Endothelial cell of umbilical vein (primary cell): ENCODE measurements around the gene ZFYVE28. TPM values are rescaled to one million over a fixed set of nuclear protein-coding genes. Genes with fewer than 3 reads are reported as not detected.

ENCODE experiments used
- BruUV-seq: library from RNA; stranded (reverse); fragments of 400-500 nt; replicated peaks from 2 replicates; lab custom pipeline; 2021; lab: Mats Ljungman, UMichigan
- CTCF ChIA-PET: fragments of 300-600, 350-600 bp; sonication (Branson Sonifier 250); formaldehyde crosslinking; loops from one replicate; lab custom pipeline; 2021; ENCODE audit warnings: antibody characterized with exemption, inconsistent platforms; lab: Charles Lee
- POLR2A ChIA-PET: fragments of 300-600, 350-600 bp; sonication (Branson Sonifier 250); formaldehyde crosslinking; loops from one replicate; lab custom pipeline; 2021; ENCODE audit warnings: antibody characterized with exemption, inconsistent platforms; lab: Charles Lee
- DNase-seq: peaks from one replicate; pipeline ENCODE4 v3.0.0-alpha.2; 2011; ENCODE audit warnings: low read depth, low spot score
- FAIRE-seq: peaks from 2 replicates; lab custom pipeline; 2011; peaks lifted over from hg19 to GRCh38; lab: Jason Lieb, UNC
- H2AFZ ChIP-seq: 2 replicates; pipeline ENCODE4 v1.6.0; 2012; ENCODE audit warnings: low read depth, low read length, control low read depth, inconsistent platforms
- H3K27ac ChIP-seq: 2 replicates; pipeline ENCODE4 v1.5.1; 2011; ENCODE audit warnings: low read depth, mild to moderate bottlenecking, control low read depth, low read length, moderate library complexity; ENCODE audit not compliant: insufficient read depth
- H3K27me3 ChIP-seq, 2 experiments: 2 replicates each; pipeline versions ENCODE4 v1.6.0 to v1.6.1; 2011; ENCODE audit warnings: low read length in 2 of 2, mixed read lengths in 1 of 2; ENCODE audit not compliant: control insufficient read depth in 2 of 2, insufficient read depth in 2 of 2
- H3K36me3 ChIP-seq, 2 experiments: 2 replicates in 1 of 2; 3 replicates in 1 of 2; pipeline ENCODE4 v1.5.1; 2011; ENCODE audit warnings: low read length in 2 of 2, mild to moderate bottlenecking in 1 of 2, moderate library complexity in 1 of 2; ENCODE audit not compliant: control insufficient read depth in 2 of 2, insufficient read depth in 2 of 2; ENCODE audit errors: extremely low read depth in 1 of 2
- H3K4me1 ChIP-seq: 3 replicates; pipeline ENCODE4 v1.5.1; 2011; ENCODE audit warnings: mild to moderate bottlenecking, low read length; ENCODE audit not compliant: control insufficient read depth, insufficient read depth; ENCODE audit errors: extremely low read depth
- H3K4me2 ChIP-seq: 2 replicates; pipeline ENCODE4 v1.6.1; 2011; ENCODE audit warnings: low read length, control low read depth, mixed read lengths; ENCODE audit not compliant: insufficient read depth
- H3K4me3 ChIP-seq, 3 experiments: fragments of 200-600 bp in 1 of 3; sonication (generic), shearing (Covaris generic) in 1 of 3; replicated peaks in 1 of 3; 2 replicates each; pipeline ENCODE4 v1.5.1; 2011 to 2016; ENCODE audit warnings: control low read depth in 3 of 3, low read length in 3 of 3, mild to moderate bottlenecking in 2 of 3, inconsistent platforms in 1 of 3, low read depth in 1 of 3, moderate library complexity in 1 of 3; ENCODE audit not compliant: insufficient read depth in 1 of 3
- H3K79me2 ChIP-seq: 2 replicates; pipeline ENCODE4 v1.6.0; 2012; ENCODE audit warnings: low read length, inconsistent platforms; ENCODE audit not compliant: control insufficient read depth, insufficient read depth
- H3K9ac ChIP-seq: replicated peaks from 2 replicates; pipeline ENCODE3; 2011; ENCODE audit warnings: low read length, control low read depth; ENCODE audit not compliant: insufficient read depth; ENCODE audit errors: extremely low read depth
- H3K9me1 ChIP-seq: replicated peaks from 3 replicates; pipeline ENCODE4 v1.6.0; 2011; ENCODE audit warnings: mild to moderate bottlenecking, low read length; ENCODE audit not compliant: control insufficient read depth, insufficient read depth; ENCODE audit errors: extremely low read depth
- H3K9me3 ChIP-seq: replicated peaks from 2 replicates; pipeline ENCODE4 v1.5.1; 2012; ENCODE audit warnings: low read length, inconsistent platforms; ENCODE audit not compliant: control insufficient read depth, insufficient read depth
- H4K20me1 ChIP-seq: replicated peaks from 2 replicates; pipeline ENCODE3; 2011; ENCODE audit warnings: mild to moderate bottlenecking, low read length; ENCODE audit not compliant: control insufficient read depth, insufficient read depth; ENCODE audit errors: extremely low read depth
- CTCF ChIP-seq, 2 donors: IDR thresholded peaks; 1 replicate in 1 of 2; 2 replicates in 1 of 2; pipeline ENCODE4 v1.5.1; 2011; ENCODE audit warnings: low read length in 2 of 2, mild to moderate bottlenecking in 2 of 2, moderate library complexity in 2 of 2, control low read depth in 1 of 2, inconsistent platforms in 1 of 2, low read depth in 1 of 2; ENCODE audit not compliant: insufficient read depth in 1 of 2; ENCODE audit errors: extremely low read depth in 1 of 2
- EZH2 ChIP-seq: IDR thresholded peaks from 2 replicates; pipeline ENCODE4 v1.6.1; 2012; ENCODE audit warnings: borderline replicate concordance, low read depth, mild to moderate bottlenecking, moderate library complexity, low read length, inconsistent platforms; ENCODE audit not compliant: severe bottlenecking
- FOS ChIP-seq: IDR thresholded peaks from 2 replicates; pipeline ENCODE4 v1.6.1; 2011; ENCODE audit warnings: mild to moderate bottlenecking, low read length, moderate library complexity, borderline replicate concordance; ENCODE audit not compliant: insufficient read depth
- GATA2 ChIP-seq: IDR thresholded peaks from 2 replicates; pipeline ENCODE4 v1.7.0; 2011; ENCODE audit warnings: low read depth, mild to moderate bottlenecking, moderate library complexity, mixed read lengths, low read length; ENCODE audit not compliant: insufficient read length, insufficient read depth
- JUN ChIP-seq: IDR thresholded peaks from 2 replicates; pipeline ENCODE4 v1.6.1; 2011; ENCODE audit warnings: borderline replicate concordance, low read depth; ENCODE audit not compliant: insufficient read length, insufficient read depth
- MYC ChIP-seq: IDR thresholded peaks from one replicate; pipeline ENCODE4 v1.6.1; 2011; ENCODE audit warnings: mild to moderate bottlenecking, low read depth, low read length
- POLR2A ChIP-seq: IDR thresholded peaks from 2 replicates; pipeline ENCODE4 v1.6.1; 2012; ENCODE audit warnings: low read depth, mild to moderate bottlenecking, control low read depth, low read length
- POLR2AphosphoS5 ChIP-seq: IDR thresholded peaks from 2 replicates; pipeline ENCODE4 v1.6.1; 2012; ENCODE audit warnings: low read depth, mild to moderate bottlenecking, control low read depth, low read length, moderate library complexity; ENCODE audit not compliant: insufficient read depth
- dilution Hi-C: fragments of 300-500 bp; cut with MboI; formaldehyde crosslinking; loops from one replicate; pipeline ENCODE4 v1.15.0; 2019; ENCODE audit warnings: low sequenced_read_pairs; ENCODE audit not compliant: extremely low pct_ligation_motif_present
- intact Hi-C: fragments of 100-400 bp; cut with micrococcal nuclease; formaldehyde crosslinking; loops from one replicate; pipeline ENCODE4 v1.10.0; 2022
- polyA plus RNA-seq, 4 experiments: library from polyadenylated mRNA; depleted of rRNA in 3 of 4; stranded (reverse) in 3 of 4; unstranded in 1 of 4; fragments of >200 nt; gene quantifications; 2 replicates each; pipeline versions ENCODE4 v1.2.1 to v1.2.3, GENCODE V29; 2011 to 2012; ENCODE audit warnings: missing spikeins in 1 of 4
- total RNA-seq: library from RNA; stranded (reverse); gene quantifications from 2 replicates; pipeline ENCODE4 v1.2.3, GENCODE V29; 2021
- TF ChIP-seq, protein P1 (sequence below): IDR thresholded peaks from 2 replicates; pipeline ENCODE4 v1.6.1; 2011; ENCODE audit not compliant: insufficient read depth, insufficient read length

The ZFYVE28 gene
- total and polyA plus RNA-seq, 2 donors (not counting 3 experiments of a cell fraction or from before 2014, with no cell fraction given) = 5.8 to 7.1 TPM

DNA sequence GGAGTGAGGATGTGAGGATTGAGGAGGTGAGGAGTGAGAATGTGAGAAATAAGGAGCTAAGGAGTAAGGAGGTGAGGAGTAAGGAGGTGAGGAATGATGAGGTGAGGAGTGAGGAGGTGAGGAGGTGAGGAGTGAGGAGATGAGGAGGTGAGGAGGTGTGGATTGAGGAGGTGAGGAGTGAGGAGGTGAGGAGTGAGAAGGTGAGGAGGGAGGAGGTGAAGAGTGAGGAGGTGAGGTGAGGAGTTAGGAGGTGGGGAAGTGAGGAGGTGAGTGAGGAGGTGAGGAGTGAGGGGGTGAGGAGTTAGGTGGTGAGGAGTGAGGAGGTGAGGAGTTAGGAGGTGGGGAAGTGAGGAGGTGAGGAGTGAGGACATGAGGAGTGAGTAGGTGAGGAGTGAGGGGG lies 81.8 kb downstream of the ZFYVE28 start:
- H3K9me1 ChIP-seq = no peaks in the 10 kb centered on the region
- no peaks in the 10 kb centered on the region for H3K36me3 ChIP-seq
- no peak overlapping the region for H3K4me2 ChIP-seq
- H3K27me3 ChIP-seq = no peaks in the 10 kb centered on the region
- H2AFZ ChIP-seq = no peak overlapping the region
- dilution Hi-C loops = no loop called here
- H3K27ac ChIP-seq = no peak overlapping the region
- H4K20me1 ChIP-seq = no peaks in the 10 kb centered on the region
- ChIA-PET CTCF (interaction anchor here (1.5 kb wide), 1 partner anchor 27 kb away, joined by 4 read pairs; no protein-coding TSS in a partner anchor), POLR2A (no interaction called here)
- H3K9me3 ChIP-seq = no peaks in the 10 kb centered on the region
- H3K9ac ChIP-seq = no peak overlapping the region
- H3K79me2 ChIP-seq = no peaks in the 10 kb centered on the region
- H3K4me1 ChIP-seq = no peaks in the 10 kb centered on the region
- intact Hi-C loops = no loop called here
- BruUV-seq = no TSS peak
- H3K4me3 ChIP-seq = no peak overlapping the region
- FAIRE-seq (no peak), DNase-seq (no peak)
- TF ChIP-seq MYC = no peak
- TF ChIP-seq POLR2AphosphoS5 = no peak
- no peak for TF ChIP-seq GATA2
- TF ChIP-seq EZH2 = no peak
- TF ChIP-seq, protein P1, sequence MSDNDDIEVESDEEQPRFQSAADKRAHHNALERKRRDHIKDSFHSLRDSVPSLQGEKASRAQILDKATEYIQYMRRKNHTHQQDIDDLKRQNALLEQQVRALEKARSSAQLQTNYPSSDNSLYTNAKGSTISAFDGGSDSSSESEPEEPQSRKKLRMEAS = no peak
- no peak for TF ChIP-seq JUN
- no peak for TF ChIP-seq FOS
- TF ChIP-seq POLR2A = no peak
- no peak for TF ChIP-seq CTCF (IDR thresholded peaks at IDR 0.05; ENCODE audit: extremely low read depth in 1 of 2, insufficient read depth in 1 of 2, low read depth in 1 of 2, low read length in 2 of 2)
